Choroid plexus epithelial cell (primary cell): ENCODE results near the gene WDR90.

ENCODE experiments used
- DNase-seq: peaks from one replicate; pipeline ENCODE4 v3.0.0-alpha.2; 2010; ENCODE audit warnings: low read depth
- H3K4me3 ChIP-seq: 2 replicates; pipeline ENCODE4 v1.5.1; 2011; ENCODE audit warnings: low read depth, mild to moderate bottlenecking, control low read depth, low read length, moderate library complexity
- TF ChIP-seq, protein P1 (sequence below): conservative IDR thresholded peaks from 2 replicates; pipeline ENCODE4 v1.5.1; 2011; ENCODE audit warnings: low read depth, mild to moderate bottlenecking, control low read depth, inconsistent platforms, low read length, moderate library complexity

WDR90 gene

DNA sequence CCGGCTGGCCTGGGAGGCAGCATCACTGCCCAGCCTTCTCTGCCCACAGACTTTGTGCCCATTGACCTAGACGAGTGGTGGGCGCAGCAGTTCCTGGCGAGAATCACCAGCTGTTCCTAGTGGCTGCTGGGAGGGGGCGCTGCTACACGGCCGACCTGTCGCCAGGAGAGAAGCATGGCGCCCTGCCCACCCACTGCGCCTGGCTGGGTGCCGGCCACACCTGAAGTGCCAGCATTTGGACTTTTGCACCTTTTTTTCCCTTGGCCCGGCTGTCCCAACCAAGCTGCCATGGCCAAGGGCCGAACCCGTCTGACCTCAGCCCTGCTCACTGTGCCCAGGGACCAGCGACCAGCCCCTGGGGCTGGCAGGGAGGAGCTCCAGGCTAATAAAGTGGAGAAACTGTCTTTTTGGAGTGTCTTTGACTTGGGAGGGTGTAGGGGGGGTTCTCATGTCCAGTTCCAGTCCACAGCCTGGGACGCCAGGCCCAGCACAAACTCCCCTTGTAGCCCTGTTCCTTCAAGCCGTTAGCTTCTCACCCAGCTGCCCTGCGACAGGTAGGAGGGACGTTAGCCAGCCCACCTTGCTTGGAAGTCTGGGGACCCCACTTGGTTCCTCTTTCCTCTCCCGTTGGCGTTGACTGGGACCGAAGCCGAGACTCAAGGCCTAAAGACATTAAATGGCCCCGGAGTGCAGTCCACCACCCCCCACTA lies 939 bp upstream of the WDR90 start:
- H3K4me3 ChIP-seq, result peak overlapping the region; percentile 65
- TF ChIP-seq, protein P1, sequence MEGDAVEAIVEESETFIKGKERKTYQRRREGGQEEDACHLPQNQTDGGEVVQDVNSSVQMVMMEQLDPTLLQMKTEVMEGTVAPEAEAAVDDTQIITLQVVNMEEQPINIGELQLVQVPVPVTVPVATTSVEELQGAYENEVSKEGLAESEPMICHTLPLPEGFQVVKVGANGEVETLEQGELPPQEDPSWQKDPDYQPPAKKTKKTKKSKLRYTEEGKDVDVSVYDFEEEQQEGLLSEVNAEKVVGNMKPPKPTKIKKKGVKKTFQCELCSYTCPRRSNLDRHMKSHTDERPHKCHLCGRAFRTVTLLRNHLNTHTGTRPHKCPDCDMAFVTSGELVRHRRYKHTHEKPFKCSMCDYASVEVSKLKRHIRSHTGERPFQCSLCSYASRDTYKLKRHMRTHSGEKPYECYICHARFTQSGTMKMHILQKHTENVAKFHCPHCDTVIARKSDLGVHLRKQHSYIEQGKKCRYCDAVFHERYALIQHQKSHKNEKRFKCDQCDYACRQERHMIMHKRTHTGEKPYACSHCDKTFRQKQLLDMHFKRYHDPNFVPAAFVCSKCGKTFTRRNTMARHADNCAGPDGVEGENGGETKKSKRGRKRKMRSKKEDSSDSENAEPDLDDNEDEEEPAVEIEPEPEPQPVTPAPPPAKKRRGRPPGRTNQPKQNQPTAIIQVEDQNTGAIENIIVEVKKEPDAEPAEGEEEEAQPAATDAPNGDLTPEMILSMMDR, result peak; percentile 41
- peak; percentile 20 for DNase-seq

DNA sequence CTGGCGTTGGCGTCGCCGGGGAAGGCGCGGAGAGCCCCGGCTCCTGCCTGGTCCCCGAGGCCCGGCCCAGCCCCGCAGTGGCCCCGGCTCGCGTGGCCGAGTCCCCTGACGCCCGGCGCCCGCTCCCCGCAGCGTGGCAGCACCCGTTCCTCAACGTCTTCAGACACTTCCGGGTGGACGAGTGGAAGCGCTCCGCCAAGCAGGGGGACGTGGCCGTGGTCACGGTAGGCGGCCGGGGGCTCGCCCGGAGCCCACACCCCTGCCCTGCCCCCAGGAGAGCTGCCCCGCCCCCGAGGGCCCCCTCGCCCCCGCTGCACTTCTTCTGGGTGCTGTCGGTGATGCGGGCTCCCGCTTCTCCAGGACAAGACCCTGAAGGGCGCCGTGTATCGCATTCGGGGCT lies 466 bp downstream of the WDR90 start:
- DNase-seq, result no peak
- TF ChIP-seq, protein P1, result no peak
- peak overlapping the region; percentile 65 for H3K4me3 ChIP-seq

DNA sequence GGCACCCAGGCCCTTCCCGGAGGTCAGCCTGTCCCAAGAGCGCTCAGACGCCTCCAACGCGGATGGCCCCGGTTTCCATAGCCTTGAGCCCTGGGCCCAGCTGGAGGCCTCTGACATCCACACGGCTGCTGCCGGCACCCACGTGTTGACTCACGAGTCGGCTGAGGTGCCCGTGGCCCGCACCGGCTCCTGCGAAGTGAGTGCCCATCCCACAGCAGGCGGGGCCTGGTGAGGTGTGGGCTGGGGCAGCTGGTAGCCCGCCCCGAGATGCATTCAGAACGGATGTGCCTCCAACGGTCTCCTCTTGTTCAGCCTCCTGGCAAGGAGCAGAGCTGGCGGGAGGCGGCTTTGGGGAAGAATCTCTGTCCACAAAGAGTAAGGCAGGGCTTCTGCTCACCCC lies 2.7 kb downstream of the WDR90 start:
- TF ChIP-seq, protein P1, result no peak
- no peak for DNase-seq
- H3K4me3 ChIP-seq, result no peak overlapping the region

DNA sequence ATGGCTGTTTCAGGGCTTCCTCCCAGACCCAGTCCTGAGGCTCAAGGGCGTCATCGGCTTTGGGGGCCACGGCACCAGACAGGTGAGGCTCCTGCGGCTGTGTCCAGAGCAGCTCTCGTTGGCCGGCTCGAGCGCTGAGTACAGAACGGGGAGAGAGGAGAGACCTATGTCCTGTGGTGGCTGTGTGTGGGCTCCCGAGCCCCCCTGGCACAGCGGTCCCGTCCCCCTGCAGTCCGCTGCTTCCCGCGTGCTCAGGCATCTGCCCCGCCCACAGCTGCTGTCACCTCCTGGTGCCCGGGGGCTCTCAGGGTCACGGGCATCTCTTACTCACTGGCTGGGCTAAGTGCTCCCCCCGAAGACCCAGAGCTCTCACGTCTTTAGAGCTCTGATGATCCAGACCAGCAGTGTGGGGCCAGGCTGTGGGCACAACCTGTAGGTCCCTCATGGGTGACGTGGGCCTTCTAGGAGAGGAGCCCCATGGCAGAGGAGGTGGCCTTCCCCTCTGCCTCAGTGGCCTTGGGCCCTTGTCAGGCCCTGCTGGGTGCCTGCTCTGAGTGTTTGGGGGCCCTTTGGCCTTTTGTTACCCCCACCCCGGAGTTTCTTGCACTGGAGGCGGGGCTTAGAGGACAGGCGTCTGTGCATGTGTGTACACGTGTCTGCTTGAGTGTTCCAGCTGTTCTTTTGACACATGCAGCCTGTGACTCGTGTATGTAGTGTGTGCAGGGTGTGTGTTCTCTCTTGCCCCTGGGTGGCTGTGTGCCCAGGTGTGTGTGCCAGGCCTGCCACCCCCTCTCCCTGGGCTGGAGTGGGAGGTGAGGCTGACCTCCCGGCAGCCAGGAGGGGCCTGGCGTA lies 3.5 kb downstream of the WDR90 start:
- TF ChIP-seq, protein P1, result no peak
- DNase-seq, result no peak
- H3K4me3 ChIP-seq, result no peak overlapping the region

DNA sequence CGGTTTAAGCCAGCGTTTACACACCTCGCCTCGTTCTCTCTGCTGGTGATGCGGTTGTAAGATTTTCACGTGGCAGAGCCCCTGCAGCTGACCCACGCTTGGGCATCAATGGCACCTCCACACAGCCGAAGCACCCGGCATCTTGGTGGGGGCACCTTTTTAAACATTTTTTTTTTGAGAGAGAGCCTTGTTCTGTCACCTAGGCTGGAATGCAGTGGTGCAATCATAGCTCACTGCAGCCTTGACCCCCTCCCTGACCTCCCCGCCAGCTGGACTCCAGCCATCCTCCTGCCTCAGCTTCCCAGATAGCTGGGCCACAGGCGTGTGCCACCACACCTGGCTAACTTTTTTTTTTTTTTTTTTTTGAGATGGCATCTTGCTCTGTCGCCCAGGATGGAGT lies 4.9 kb downstream of the WDR90 start:
- TF ChIP-seq, protein P1, result no peak
- no peak overlapping the region for H3K4me3 ChIP-seq
- DNase-seq, result no peak

DNA sequence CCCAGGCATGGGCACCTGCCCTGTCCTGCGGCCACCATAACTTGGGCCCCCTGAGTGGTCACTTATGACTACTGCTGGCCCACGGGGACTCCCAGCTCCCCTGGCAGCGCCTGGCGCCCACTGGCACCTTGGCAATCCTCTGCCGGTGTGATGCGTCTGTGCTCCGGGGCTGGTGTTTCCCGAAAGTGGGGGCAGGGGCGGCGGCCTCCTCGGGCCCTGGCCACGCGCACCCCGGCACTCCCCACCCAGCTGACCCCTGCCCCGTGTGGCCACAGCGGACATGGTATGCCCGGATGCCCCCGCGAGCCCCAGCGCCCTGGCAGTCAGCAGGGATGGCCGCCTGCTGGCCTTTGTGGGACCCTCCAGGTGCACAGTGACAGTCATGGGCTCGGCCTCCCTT lies 8.3 kb downstream of the WDR90 start:
- H3K4me3 ChIP-seq, result no peak overlapping the region
- TF ChIP-seq, protein P1, result no peak
- no peak for DNase-seq
